Esophagus squamous epithelium (tissue), 5 donors: ENCODE measurements around the gene COL6A2. TPM values are rescaled to one million over a fixed set of nuclear protein-coding genes. Genes with fewer than 3 reads are reported as not detected.

Experiments
- DNase-seq: peaks from one replicate; lab custom pipeline; 2025; lab: John Stamatoyannopoulos, UW
- H3K27ac ChIP-seq, 4 donors: fragments of 200-600 bp; sonication (generic); one replicate each; pipeline ENCODE4 v1.5.1; 2016 to 2019; ENCODE audit warnings: mild to moderate bottlenecking in 1 of 4
- H3K27me3 ChIP-seq, 4 donors: fragments of 200-600 bp; sonication (generic); 1 replicate in 3 of 4; 2 replicates in 1 of 4; pipeline versions ENCODE4 v1.5.1 to v1.6.0; 2017 to 2021; ENCODE audit warnings: antibody characterized with exemption in 1 of 4
- H3K36me3 ChIP-seq, 3 donors: fragments of 200-600 bp; sonication (generic); one replicate each; pipeline ENCODE4 v1.5.1; 2016 to 2019
- H3K4me1 ChIP-seq, 3 donors: fragments of 200-600 bp; sonication (generic); one replicate each; pipeline ENCODE4 v1.5.1; 2017 to 2019
- H3K4me3 ChIP-seq, 4 donors: fragments of 200-600 bp; sonication (generic); 1 replicate in 3 of 4; 2 replicates in 1 of 4; pipeline ENCODE4 v1.5.1; 2016 to 2019; ENCODE audit warnings: mild to moderate bottlenecking in 2 of 4, moderate library complexity in 1 of 4
- H3K9me3 ChIP-seq, 3 donors: fragments of 200-600 bp; sonication (generic); one replicate each; pipeline ENCODE4 v1.5.1; 2016 to 2019
- CTCF ChIP-seq, 6 experiments: fragments of 450-650 bp in 4 of 6; fragments of 200-600 bp in 2 of 6; sonication (generic) in 2 of 6; IDR thresholded peaks; one replicate each; pipeline ENCODE4 v1.5.1; 2016 to 2019; ENCODE audit warnings: antibody characterized with exemption in 6 of 6, mild to moderate bottlenecking in 4 of 6, moderate library complexity in 4 of 6
- POLR2A ChIP-seq, 4 donors: fragments of 450-650 bp; IDR thresholded peaks; one replicate each; pipeline ENCODE4 v1.6.1; 2017; ENCODE audit warnings: antibody characterized with exemption in 4 of 4, mild to moderate bottlenecking in 4 of 4, moderate library complexity in 3 of 4
- WGBS, 2 donors: methylation state at CpG; one replicate each; pipeline ENCODE4 v1.1.5; 2018; 5-methylcytosine and 5-hydroxymethylcytosine counted together
- intact Hi-C: fragments of 100-400 bp; cut with DNase I; formaldehyde crosslinking; loops from one replicate; pipeline ENCODE4 v1.15.0; 2022
- total RNA-seq, 4 donors: library from RNA; depleted of rRNA; stranded (reverse); fragments of >200 nt; gene quantifications; one replicate each; pipeline ENCODE4 v1.1.0, GENCODE V29; 2016
- donor health status: DM: yes; HTN: yes; CAD: no.

COL6A2 gene
- total RNA-seq, 4 donors from 2014 or later = 23.0 to 328 (median 62.0) TPM

GRCh38 chr21:46115441-46116188 is 17.7 kb downstream of the COL6A2 start:
- intact Hi-C loops = no loop called here
- H3K27me3 ChIP-seq = no peaks in the 10 kb centered on the region
- no peak for TF ChIP-seq POLR2A (IDR thresholded peaks at IDR 0.05)
- no peak for TF ChIP-seq CTCF (IDR thresholded peaks at IDR 0.05)
- peaks cover 0 to 8% (median 0%) of the 10 kb centered on the region in 3 donors for H3K4me1 ChIP-seq
- DNase-seq = no peak
- H3K4me3 ChIP-seq = no peak overlapping the region
- H3K27ac ChIP-seq = no peak overlapping the region
- peaks cover 0 to 90% (median 14%) of the 10 kb centered on the region in 3 donors for H3K36me3 ChIP-seq
- 76 to 84% methylated on average over 2 to 3 of the region's 17 CpGs for WGBS, 2 donors
- H3K9me3 ChIP-seq = no peaks in the 10 kb centered on the region

- Histone ChIP-seq H3K9me3 (no peaks in the 10 kb centered on the region), H3K27ac (no peak overlapping the region), H3K36me3 (peaks cover 0 to 96% (median 14%) of the 10 kb centered on the region in 3 donors)
Observed at GRCh38 chr21:46116189-46116775, 18.4 kb downstream of the COL6A2 start.

GRCh38 chr21:46116776-46117585 is 19.1 kb downstream of the COL6A2 start:
- peaks cover 0 to 100% (median 20%) of the 10 kb centered on the region in 3 donors for H3K36me3 ChIP-seq
- no peak overlapping the region for H3K4me3 ChIP-seq
- peak overlapping the region in 1 of 4 donors; percentile 21 for H3K27ac ChIP-seq
- H3K4me1 ChIP-seq = no peaks in the 10 kb centered on the region
- intact Hi-C loops = no loop called here
- 76 to 78% methylated on average over 5 to 11 of the region's 24 CpGs for WGBS, 2 donors
- H3K27me3 ChIP-seq = no peaks in the 10 kb centered on the region
- TF ChIP-seq POLR2A (IDR thresholded peaks at IDR 0.05) (no peak), CTCF (IDR thresholded peaks at IDR 0.05) (no peak)
- DNase-seq = no peak
- H3K9me3 ChIP-seq = no peaks in the 10 kb centered on the region

More at GRCh38 chr21:46116189-46116775, 18.4 kb downstream of the COL6A2 start:
- H3K27me3 ChIP-seq = no peaks in the 10 kb centered on the region
- intact Hi-C loops = no loop called here
- DNase-seq = no peak
- peaks cover 0 to under 1% (median 0%) of the 10 kb centered on the region in 3 donors for H3K4me1 ChIP-seq
- TF ChIP-seq CTCF (IDR thresholded peaks at IDR 0.05) (no peak), POLR2A (IDR thresholded peaks at IDR 0.05) (no peak)
- H3K4me3 ChIP-seq = no peak overlapping the region
- 82 to 91% methylated on average over 6 to 7 of the region's 20 CpGs for WGBS, 2 donors

- Histone ChIP-seq H3K27ac (no peak overlapping the region), H3K36me3 (peaks cover 0 to 100% (median 18%) of the 10 kb centered on the region in 3 donors), H3K9me3 (no peaks in the 10 kb centered on the region), H3K27me3 (no peaks in the 10 kb centered on the region), H3K4me1 (no peaks in the 10 kb centered on the region), H3K4me3 (no peak overlapping the region)
- intact Hi-C loops = no loop called here
- DNase-seq = no peak
- 85% methylated on average over 12 of the region's 29 CpGs; no CpG with 5 or more reads in 1 of the 2 donors for WGBS, 2 donors
- TF ChIP-seq CTCF (IDR thresholded peaks at IDR 0.05) = no peak
- TF ChIP-seq POLR2A (IDR thresholded peaks at IDR 0.05) = no peak
Observed at GRCh38 chr21:46117586-46118315, 19.8 kb downstream of the COL6A2 start.
